ENCODE measurements around the gene ADGRG1. TPM values are rescaled to one million over a fixed set of nuclear protein-coding genes. Genes with fewer than 3 reads are reported as not detected.
A peak's percentile ranks its signal among the peaks of the same experiment; 100 is the strongest.

Gene ADGRG1
- total and polyA plus RNA-seq, 5 experiments from 2014 or later: 0.47 to 56.5 (median 1.3) TPM

- peak overlapping the region in 2 of 10 donors; percentile 13 to 48 for H3K27ac Mint-ChIP-seq
These were observed 20.6 kb upstream of the ADGRG1 start for GRCh38 chr16:57607676-57608461.

DNA sequence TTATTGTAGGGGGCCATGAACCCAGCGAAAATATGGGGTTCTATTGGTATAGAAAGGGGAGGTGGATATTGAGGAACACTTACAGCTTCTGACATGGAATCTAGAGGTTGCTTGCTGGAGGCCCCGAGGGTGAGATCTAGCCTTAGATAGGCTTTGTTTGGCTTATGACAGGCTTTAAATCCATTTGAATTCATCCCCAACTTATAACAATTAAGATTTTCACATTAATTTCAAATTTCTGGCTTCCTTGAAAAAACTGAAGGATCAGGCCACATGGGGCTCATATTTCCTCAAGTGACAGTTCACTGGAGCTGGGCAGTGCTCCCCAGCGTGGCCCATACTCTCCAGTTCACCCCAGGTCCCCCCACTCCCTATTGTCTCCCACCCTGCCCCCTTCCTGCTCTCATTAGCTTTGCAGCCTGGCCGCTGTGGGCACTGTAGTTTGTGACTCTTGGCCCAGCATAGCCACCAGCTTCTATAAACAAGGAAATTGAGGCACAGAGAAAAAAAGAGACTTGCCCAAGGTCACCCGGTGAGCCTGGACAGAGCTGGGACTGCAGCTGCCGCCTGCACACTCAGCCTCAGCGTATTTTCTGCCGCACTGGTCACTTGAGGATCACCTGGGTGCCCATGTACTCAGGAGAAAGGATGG is 19.8 kb upstream of the ADGRG1 start:
- no peak for ATAC-seq
- Mint-ChIP-seq H3K4me1 (peaks cover 8 to 38% (median 27%) of the 10 kb centered on the region in 4 donors), H3K9me3 (no peaks in the 10 kb centered on the region), H3K27me3 (no peaks in the 10 kb centered on the region), H3K27ac (peak overlapping the region in 3 of 10 donors; percentile 48 to 77 (median 48)), H3K36me3 (no peaks in the 10 kb centered on the region), H3K4me3 (no peak overlapping the region)
- DNase-seq: no peak
- POLR2A ChIA-PET: interaction anchor here (0.6 to 2.1 kb wide), 5 partner anchors 9 to 384 kb away, joined by 3 to 5 read pairs (median 3); no protein-coding TSS in a partner anchor

More at GRCh38 chr16:57607676-57608461, 20.6 kb upstream of the ADGRG1 start:
- ATAC-seq: no peak
- DNase-seq: no peak
- POLR2A ChIA-PET: interaction anchor here (0.7 kb wide), 1 partner anchor 197 kb away, joined by 3 read pairs; no protein-coding TSS in a partner anchor
- Mint-ChIP-seq H3K4me1 (peaks cover 13 to 43% (median 34%) of the 10 kb centered on the region in 4 donors), H3K9me3 (no peaks in the 10 kb centered on the region), H3K27me3 (no peaks in the 10 kb centered on the region), H3K4me3 (peak overlapping the region in 1 of 10 donors; percentile 4), H3K36me3 (no peaks in the 10 kb centered on the region)

DNA sequence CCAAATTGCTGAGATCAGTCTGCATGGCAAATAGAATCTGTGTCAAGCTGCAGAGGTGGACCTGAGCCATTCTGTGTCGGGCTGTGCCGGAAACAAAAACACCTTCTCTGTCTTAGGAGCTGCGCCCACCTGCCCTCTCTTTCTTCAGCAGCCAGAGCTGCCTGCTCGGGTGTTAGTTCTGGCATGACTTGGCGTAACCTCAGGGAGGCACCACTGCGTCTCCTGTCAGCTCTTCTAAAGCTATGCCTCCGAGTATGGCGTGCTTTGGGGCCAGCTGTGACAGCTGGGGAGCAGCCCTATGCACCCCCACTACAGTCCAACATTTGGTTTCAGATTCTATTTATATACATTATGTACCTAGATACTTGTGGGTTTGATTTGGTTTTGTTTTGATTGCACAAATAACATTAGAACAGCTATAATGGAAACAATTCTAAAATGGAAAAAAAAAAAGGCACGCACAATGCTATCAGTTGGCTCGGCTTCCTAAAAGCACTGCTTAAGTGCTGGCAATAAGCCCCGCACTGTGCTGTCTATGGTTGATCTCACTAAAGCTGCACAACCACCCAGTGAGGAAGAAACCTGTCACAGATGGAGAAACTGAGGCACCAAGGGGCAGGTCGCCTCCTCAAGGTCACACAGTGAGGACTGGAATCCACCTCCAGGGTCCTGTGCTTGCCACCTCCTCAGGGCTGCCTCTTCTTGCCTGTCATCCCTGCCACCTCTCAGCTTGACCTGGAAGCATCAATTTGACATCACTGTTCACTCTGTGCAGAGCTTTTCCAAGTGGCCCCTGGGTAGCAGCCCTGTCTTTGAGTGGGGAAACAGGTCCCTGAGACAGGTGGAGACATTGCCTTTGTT is 18.7 kb upstream of the ADGRG1 start:
- Mint-ChIP-seq H3K27ac (peak overlapping the region; percentile 43 to 92 (median 77)), H3K27me3 (no peaks in the 10 kb centered on the region), H3K36me3 (no peaks in the 10 kb centered on the region), H3K9me3 (no peaks in the 10 kb centered on the region), H3K4me3 (peak overlapping the region; percentile 58 to 82 (median 72)), H3K4me1 (peaks cover 10 to 37% (median 30%) of the 10 kb centered on the region in 4 donors)
- ATAC-seq (peak; percentile 92 to 98), DNase-seq (peak in 7 of 10 donors; percentile 9 to 61 (median 56))
- POLR2A ChIA-PET: interaction anchor here (2.1 kb wide), 1 partner anchor 10 kb away, joined by 5 read pairs; no protein-coding TSS in a partner anchor

- H3K9me3 Mint-ChIP-seq: no peaks in the 10 kb centered on the region
- no peak for ATAC-seq
- no peaks in the 10 kb centered on the region for H3K36me3 Mint-ChIP-seq
- H3K27me3 Mint-ChIP-seq: no peaks in the 10 kb centered on the region
- H3K4me3 Mint-ChIP-seq: peak overlapping the region in 1 of 10 donors; percentile 68
- H3K4me1 Mint-ChIP-seq: peaks cover 10 to 34% (median 30%) of the 10 kb centered on the region in 4 donors
- H3K27ac Mint-ChIP-seq: peak overlapping the region in 3 of 10 donors; percentile 77 to 90 (median 77)
- POLR2A ChIA-PET: interaction anchor here (1.2 to 2.1 kb wide), 2 partner anchors 9 to 11 kb away, joined by 5 read pairs; no protein-coding TSS in a partner anchor
- no peak for DNase-seq
These were observed 17.8 kb upstream of the ADGRG1 start for GRCh38 chr16:57610611-57611010.

DNA sequence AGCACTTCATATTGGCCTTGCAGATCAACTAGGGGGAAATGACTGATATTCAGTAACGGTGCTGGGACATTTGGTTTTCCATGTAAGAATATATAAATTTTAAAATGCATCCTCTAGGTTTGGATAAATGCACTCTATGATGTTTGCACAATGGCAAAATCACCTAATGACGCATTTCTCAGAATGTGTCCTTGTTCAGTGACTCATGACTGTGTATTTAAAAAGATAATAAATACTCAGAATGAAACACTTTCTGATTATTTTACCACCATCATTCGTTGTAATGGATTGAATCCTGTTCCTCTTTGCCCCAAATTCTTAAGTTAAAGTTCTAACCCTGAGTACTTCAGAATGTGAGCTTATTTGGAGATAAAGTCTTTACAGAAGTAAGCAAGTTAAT is 17.2 kb upstream of the ADGRG1 start:
- Mint-ChIP-seq H3K4me3 (no peak overlapping the region), H3K36me3 (no peaks in the 10 kb centered on the region), H3K4me1 (peaks cover 10 to 34% (median 29%) of the 10 kb centered on the region in 4 donors), H3K27me3 (no peaks in the 10 kb centered on the region), H3K27ac (peak overlapping the region in 1 of 10 donors; percentile 4), H3K9me3 (no peaks in the 10 kb centered on the region)
- DNase-seq (no peak), ATAC-seq (no peak)
- POLR2A ChIA-PET: interaction anchor here (1.2 kb wide), 1 partner anchor 9 kb away, joined by 5 read pairs; no protein-coding TSS in a partner anchor

GRCh38 chr16:57611706-57612105 is 16.7 kb upstream of the ADGRG1 start:
- H3K4me3 Mint-ChIP-seq: no peak overlapping the region
- ATAC-seq (no peak), DNase-seq (no peak)
- no peaks in the 10 kb centered on the region for H3K27me3 Mint-ChIP-seq
- H3K4me1 Mint-ChIP-seq: peaks cover 10 to 32% (median 29%) of the 10 kb centered on the region in 4 donors
- no peak overlapping the region for H3K27ac Mint-ChIP-seq
- no peaks in the 10 kb centered on the region for H3K36me3 Mint-ChIP-seq
- POLR2A ChIA-PET: no interaction called here
- no peaks in the 10 kb centered on the region for H3K9me3 Mint-ChIP-seq

- peaks cover 10 to 32% (median 30%) of the 10 kb centered on the region in 4 donors for H3K4me1 Mint-ChIP-seq
These were observed 15.9 kb upstream of the ADGRG1 start for GRCh38 chr16:57612494-57612893.

DNA sequence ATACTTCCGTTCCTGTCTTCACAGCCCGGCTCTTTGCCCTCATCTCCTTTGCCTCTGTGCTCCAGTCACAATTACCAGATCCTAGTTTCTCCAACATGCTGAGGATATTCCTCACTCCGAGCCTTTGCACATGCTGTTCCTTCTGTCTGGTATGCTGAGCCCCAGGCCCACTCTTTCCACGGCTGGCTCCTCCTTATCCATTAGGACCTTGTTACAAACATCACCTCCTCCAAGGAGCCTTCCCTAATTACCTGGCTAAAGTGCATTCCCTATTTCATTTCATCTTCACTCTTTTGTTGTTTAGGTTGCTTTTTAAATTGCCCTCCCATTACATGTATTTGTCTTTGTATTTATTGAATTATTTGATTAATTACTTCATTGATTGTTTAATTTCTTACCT is 14.9 kb upstream of the ADGRG1 start:
- ATAC-seq: no peak
- POLR2A ChIA-PET: no interaction called here
- no peaks in the 10 kb centered on the region for H3K27me3 Mint-ChIP-seq
- no peaks in the 10 kb centered on the region for H3K9me3 Mint-ChIP-seq
- H3K27ac Mint-ChIP-seq: peak overlapping the region in 1 of 10 donors; percentile 60
- peaks cover 10 to 38% (median 29%) of the 10 kb centered on the region in 4 donors for H3K4me1 Mint-ChIP-seq
- no peak overlapping the region for H3K4me3 Mint-ChIP-seq
- DNase-seq: no peak
- no peaks in the 10 kb centered on the region for H3K36me3 Mint-ChIP-seq

More at GRCh38 chr16:57612494-57612893, 15.9 kb upstream of the ADGRG1 start:
- H3K4me3 Mint-ChIP-seq: no peak overlapping the region
- DNase-seq: no peak
- ATAC-seq: no peak
- H3K27me3 Mint-ChIP-seq: no peaks in the 10 kb centered on the region
- POLR2A ChIA-PET: no interaction called here
- no peaks in the 10 kb centered on the region for H3K36me3 Mint-ChIP-seq
- H3K27ac Mint-ChIP-seq: no peak overlapping the region
- H3K9me3 Mint-ChIP-seq: no peaks in the 10 kb centered on the region

GRCh38 chr16:57614536-57614935 is 13.9 kb upstream of the ADGRG1 start:
- DNase-seq (no peak), ATAC-seq (no peak)
- Mint-ChIP-seq H3K27ac (peak overlapping the region in 3 of 10 donors; percentile 40 to 82 (median 48)), H3K4me3 (no peak overlapping the region), H3K36me3 (no peaks in the 10 kb centered on the region), H3K27me3 (no peaks in the 10 kb centered on the region), H3K4me1 (peaks cover 12 to 28% (median 22%) of the 10 kb centered on the region in 4 donors), H3K9me3 (no peaks in the 10 kb centered on the region)
- POLR2A ChIA-PET: interaction anchor here (0.6 kb wide), 1 partner anchor 354 kb away, joined by 3 read pairs; no protein-coding TSS in a partner anchor

GRCh38 chr16:57614944-57615343 is 13.5 kb upstream of the ADGRG1 start:
- H3K4me3 Mint-ChIP-seq: no peak overlapping the region
- no peaks in the 10 kb centered on the region for H3K36me3 Mint-ChIP-seq
- DNase-seq (no peak), ATAC-seq (no peak)
- H3K27me3 Mint-ChIP-seq: no peaks in the 10 kb centered on the region
- H3K4me1 Mint-ChIP-seq: peaks cover 9 to 24% (median 18%) of the 10 kb centered on the region in 4 donors
- peak overlapping the region in 4 of 10 donors; percentile 27 to 82 (median 50) for H3K27ac Mint-ChIP-seq
- POLR2A ChIA-PET: no interaction called here
- no peaks in the 10 kb centered on the region for H3K9me3 Mint-ChIP-seq

GRCh38 chr16:57615813-57616212 is 12.6 kb upstream of the ADGRG1 start:
- ATAC-seq: no peak
- Mint-ChIP-seq H3K4me1 (peaks cover 8 to 15% (median 10%) of the 10 kb centered on the region in 4 donors), H3K9me3 (no peaks in the 10 kb centered on the region), H3K27ac (no peak overlapping the region), H3K27me3 (no peaks in the 10 kb centered on the region), H3K4me3 (no peak overlapping the region), H3K36me3 (no peaks in the 10 kb centered on the region)
- no peak for DNase-seq
- POLR2A ChIA-PET: no interaction called here

GRCh38 chr16:57616241-57616640 is 12.2 kb upstream of the ADGRG1 start:
- POLR2A ChIA-PET: no interaction called here
- no peaks in the 10 kb centered on the region for H3K9me3 Mint-ChIP-seq
- ATAC-seq (no peak), DNase-seq (peak in 1 of 10 donors; percentile 21)
- peaks cover 8 to 14% (median 10%) of the 10 kb centered on the region in 4 donors for H3K4me1 Mint-ChIP-seq
- no peak overlapping the region for H3K4me3 Mint-ChIP-seq
- H3K27me3 Mint-ChIP-seq: no peaks in the 10 kb centered on the region
- H3K27ac Mint-ChIP-seq: no peak overlapping the region
- H3K36me3 Mint-ChIP-seq: no peaks in the 10 kb centered on the region

Data from naive thymus-derived CD8-positive, alpha-beta T cell (primary cell).